Glutamatergic neuron (in vitro differentiated cells): ENCODE data around the gene TMBIM4. TPM values are rescaled to one million over a fixed set of nuclear protein-coding genes. Genes with fewer than 3 reads are reported as not detected.

Experiments used
- DNase-seq: peaks from one replicate; pipeline ENCODE4 v3.0.0; 2022
- H3K27ac Mint-ChIP-seq: one replicate; pipeline ENCODE4 v1.8.0; 2020; ENCODE audit warnings: mild to moderate bottlenecking, mixed read lengths, inconsistent platforms; ENCODE audit not compliant: unreplicated experiment
- H3K27me3 Mint-ChIP-seq: one replicate; pipeline ENCODE4 v1.8.0; 2020; ENCODE audit warnings: mild to moderate bottlenecking, moderate library complexity, mixed read lengths, inconsistent platforms; ENCODE audit not compliant: unreplicated experiment
- H3K36me3 Mint-ChIP-seq: one replicate; pipeline ENCODE4 v1.8.0; 2020; ENCODE audit warnings: mild to moderate bottlenecking, mixed read lengths, inconsistent platforms; ENCODE audit not compliant: unreplicated experiment
- H3K4me1 Mint-ChIP-seq: one replicate; pipeline ENCODE4 v1.8.0; 2020; ENCODE audit warnings: mild to moderate bottlenecking, low read depth, mixed read lengths, inconsistent platforms; ENCODE audit not compliant: unreplicated experiment
- H3K4me3 Mint-ChIP-seq: one replicate; pipeline ENCODE4 v1.8.0; 2020; ENCODE audit warnings: mild to moderate bottlenecking, mixed read lengths, inconsistent platforms; ENCODE audit not compliant: unreplicated experiment
- H3K9me3 Mint-ChIP-seq: one replicate; pipeline ENCODE4 v1.8.0; 2020; ENCODE audit warnings: mild to moderate bottlenecking, moderate library complexity, mixed read lengths, inconsistent platforms; ENCODE audit not compliant: unreplicated experiment
- total RNA-seq: library from RNA; stranded (reverse); fragmentation: NEBNext Ultra II Directional; extraction: Animal tissue kit (Norgen Biotek cat#: 25700); gene quantifications from one replicate; pipeline ENCODE4 v1.2.1, GENCODE V29; 2021; ENCODE audit not compliant: unreplicated experiment
- TF ChIP-seq, protein P1 (sequence below): fragments of 200-600 bp; sonication (generic); IDR thresholded peaks from one replicate; pipeline ENCODE4 v1.5.0; 2021; ENCODE audit not compliant: partially characterized antibody, unreplicated experiment

TMBIM4 gene
- total RNA-seq, 1 donor from 2014 or later = 26.6 TPM

DNA sequence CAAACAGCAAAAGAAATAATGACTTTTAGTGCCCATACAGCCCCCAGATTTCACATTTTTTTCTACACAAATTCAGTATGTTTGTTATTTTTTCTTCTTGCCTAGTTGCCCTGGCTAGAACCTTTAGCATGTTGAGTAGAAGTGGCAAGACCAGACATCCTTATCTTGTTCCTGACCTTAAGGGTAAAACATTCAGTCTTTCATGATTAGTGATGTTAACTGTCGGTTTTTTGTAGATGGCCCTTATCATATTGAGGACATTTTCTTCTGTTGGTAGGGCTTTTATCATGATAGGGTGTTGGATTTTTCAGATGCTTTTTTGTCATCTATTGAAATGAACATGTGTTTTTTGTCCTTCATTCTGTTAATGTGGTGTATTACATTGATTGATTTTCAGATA is 36.3 kb upstream of the TMBIM4 start:
- TF ChIP-seq, protein P1, sequence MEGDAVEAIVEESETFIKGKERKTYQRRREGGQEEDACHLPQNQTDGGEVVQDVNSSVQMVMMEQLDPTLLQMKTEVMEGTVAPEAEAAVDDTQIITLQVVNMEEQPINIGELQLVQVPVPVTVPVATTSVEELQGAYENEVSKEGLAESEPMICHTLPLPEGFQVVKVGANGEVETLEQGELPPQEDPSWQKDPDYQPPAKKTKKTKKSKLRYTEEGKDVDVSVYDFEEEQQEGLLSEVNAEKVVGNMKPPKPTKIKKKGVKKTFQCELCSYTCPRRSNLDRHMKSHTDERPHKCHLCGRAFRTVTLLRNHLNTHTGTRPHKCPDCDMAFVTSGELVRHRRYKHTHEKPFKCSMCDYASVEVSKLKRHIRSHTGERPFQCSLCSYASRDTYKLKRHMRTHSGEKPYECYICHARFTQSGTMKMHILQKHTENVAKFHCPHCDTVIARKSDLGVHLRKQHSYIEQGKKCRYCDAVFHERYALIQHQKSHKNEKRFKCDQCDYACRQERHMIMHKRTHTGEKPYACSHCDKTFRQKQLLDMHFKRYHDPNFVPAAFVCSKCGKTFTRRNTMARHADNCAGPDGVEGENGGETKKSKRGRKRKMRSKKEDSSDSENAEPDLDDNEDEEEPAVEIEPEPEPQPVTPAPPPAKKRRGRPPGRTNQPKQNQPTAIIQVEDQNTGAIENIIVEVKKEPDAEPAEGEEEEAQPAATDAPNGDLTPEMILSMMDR = no peak
- Mint-ChIP-seq H3K27me3 (no peaks in the 10 kb centered on the region), H3K36me3 (peaks cover 6% of the 10 kb centered on the region), H3K27ac (no peak overlapping the region), H3K9me3 (no peaks in the 10 kb centered on the region), H3K4me1 (no peaks in the 10 kb centered on the region), H3K4me3 (no peak overlapping the region)
- no peak for DNase-seq

GRCh38 chr12:66203820-66204219 is 34.0 kb upstream of the TMBIM4 start:
- Mint-ChIP-seq H3K4me3 (no peak overlapping the region), H3K27ac (no peak overlapping the region), H3K27me3 (no peaks in the 10 kb centered on the region), H3K9me3 (no peaks in the 10 kb centered on the region), H3K36me3 (peaks cover 4% of the 10 kb centered on the region), H3K4me1 (no peaks in the 10 kb centered on the region)
- DNase-seq = no peak
- TF ChIP-seq, protein P1 = no peak

- TF ChIP-seq, protein P1 = no peak
- H3K9me3 Mint-ChIP-seq = no peaks in the 10 kb centered on the region
- no peak overlapping the region for H3K27ac Mint-ChIP-seq
- no peaks in the 10 kb centered on the region for H3K36me3 Mint-ChIP-seq
- no peaks in the 10 kb centered on the region for H3K27me3 Mint-ChIP-seq
- H3K4me3 Mint-ChIP-seq = no peak overlapping the region
- no peak for DNase-seq
- peaks cover 3% of the 10 kb centered on the region for H3K4me1 Mint-ChIP-seq
Measured at GRCh38 chr12:66199831-66200509, 30.2 kb upstream of the TMBIM4 start.

DNA sequence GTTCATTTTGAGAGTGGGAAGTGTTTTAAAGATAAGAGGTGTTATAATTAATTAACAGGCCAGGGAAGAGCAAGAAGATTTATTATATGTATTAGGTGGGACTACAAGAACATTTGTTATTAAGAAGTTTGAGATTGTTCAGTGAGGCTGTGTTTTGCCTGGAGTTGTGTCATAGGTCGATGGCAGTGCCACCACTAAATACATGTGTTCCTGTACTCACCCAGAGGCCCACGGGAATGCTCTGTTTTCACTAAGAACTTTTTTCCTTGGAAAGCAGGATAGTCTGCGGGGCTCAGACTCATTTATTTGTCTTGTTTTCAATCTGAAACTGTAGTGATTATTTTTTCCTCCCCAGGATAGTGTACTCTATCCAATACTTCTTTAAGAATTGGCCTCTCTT is 29.3 kb upstream of the TMBIM4 start:
- no peak overlapping the region for H3K4me3 Mint-ChIP-seq
- no peak overlapping the region for H3K27ac Mint-ChIP-seq
- H3K36me3 Mint-ChIP-seq = no peaks in the 10 kb centered on the region
- H3K4me1 Mint-ChIP-seq = peaks cover 3% of the 10 kb centered on the region
- DNase-seq = no peak
- H3K9me3 Mint-ChIP-seq = no peaks in the 10 kb centered on the region
- TF ChIP-seq, protein P1 = no peak
- no peaks in the 10 kb centered on the region for H3K27me3 Mint-ChIP-seq

- Mint-ChIP-seq H3K27me3 (no peaks in the 10 kb centered on the region), H3K4me3 (no peak overlapping the region), H3K36me3 (no peaks in the 10 kb centered on the region), H3K4me1 (peaks cover 3% of the 10 kb centered on the region), H3K27ac (no peak overlapping the region), H3K9me3 (no peaks in the 10 kb centered on the region)
- TF ChIP-seq, protein P1 = no peak
- no peak for DNase-seq
Measured at GRCh38 chr12:66197495-66197921, 27.7 kb upstream of the TMBIM4 start.
